C4-2B (cell line): ENCODE measurements around the gene PAK5.
A peak's percentile ranks its signal among the peaks of the same experiment; 100 is the strongest.

Experiments used
- CTCF ChIP-seq: fragments of 450-650 bp; conservative IDR thresholded peaks from 2 replicates; pipeline ENCODE4 v1.5.1; 2017; ENCODE audit warnings: mild to moderate bottlenecking
- ZFX ChIP-seq: fragments of 450-650 bp; IDR thresholded peaks from 2 replicates; pipeline ENCODE4 v1.6.1; 2017

GRCh38 chr20:9884061-9884460 is 45.2 kb upstream of the PAK5 start:
- peak; percentile 39 for TF ChIP-seq CTCF
- TF ChIP-seq ZFX = no peak
